ENCODE measurements around the gene HBE1.

Gene HBE1

DNA sequence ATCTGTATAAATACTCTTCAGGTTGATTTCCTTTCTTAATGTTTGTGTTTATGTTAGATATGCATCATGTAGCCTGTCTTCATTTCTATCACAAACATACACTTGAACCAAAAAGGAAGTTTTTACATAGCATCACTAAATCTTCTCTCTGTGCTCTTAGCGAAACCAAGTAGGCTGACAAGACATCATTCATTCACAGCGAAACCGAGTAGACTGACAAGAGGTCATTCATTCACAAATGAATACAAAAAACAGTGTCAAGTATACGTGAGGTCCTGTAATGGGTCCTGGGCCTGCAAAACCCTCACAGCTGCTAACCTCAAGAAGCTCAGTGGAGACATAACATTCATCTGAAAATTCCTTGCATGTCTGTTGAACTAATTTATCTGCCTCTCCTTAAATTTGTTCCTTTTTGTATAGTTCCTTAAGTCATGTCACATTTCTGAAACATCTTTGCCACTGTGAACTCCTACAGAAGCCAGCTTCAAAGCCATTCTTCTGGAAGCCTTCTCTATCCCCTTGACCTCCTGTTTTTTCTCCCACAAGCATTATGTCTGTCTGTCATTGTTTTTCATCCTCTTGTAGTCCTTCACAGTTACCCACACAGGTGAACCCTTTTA is 9.8 kb upstream of the HBE1 start:
- H3K9ac ChIP-seq: no peak overlapping the region
- no peaks in the 10 kb centered on the region for H4K20me1 ChIP-seq
- peak overlapping the region in 6 of 11 experiments; percentile 15 to 67 (median 35); a peak in 6 of 22 replicates for H3K27ac ChIP-seq
- no peak overlapping the region for H3K4me2 ChIP-seq
- H3K4me1 ChIP-seq: peaks cover 0 to 16% (median 8%) of the 10 kb centered on the region in 10 experiments; a peak in 10 of 20 replicates
- no peaks in the 10 kb centered on the region for H3K27me3 ChIP-seq
- TF ChIP-seq Cebpa-rat (IDR thresholded peaks at IDR 0.05): no peak
- no peaks in the 10 kb centered on the region for H3K9me3 ChIP-seq (replicated peaks in 1 of 11)
- H3K36me3 ChIP-seq: no peaks in the 10 kb centered on the region
- no peak overlapping the region for H3K4me3 ChIP-seq

- peaks cover 0 to 16% (median 8%) of the 10 kb centered on the region in 10 experiments; a peak in 10 of 20 replicates for H3K4me1 ChIP-seq
- no peaks in the 10 kb centered on the region for H4K20me1 ChIP-seq
Observed at GRCh38 chr11:5277807-5278382, 8.2 kb upstream of the HBE1 start.

GRCh38 chr11:5276697-5277096 is 7.0 kb upstream of the HBE1 start:
- peaks cover 0 to 16% (median 8%) of the 10 kb centered on the region in 10 experiments; a peak in 10 of 20 replicates for H3K4me1 ChIP-seq
- H3K27ac ChIP-seq: no peak overlapping the region
- no peak overlapping the region for H3K4me2 ChIP-seq

More at GRCh38 chr11:5277807-5278382, 8.2 kb upstream of the HBE1 start:
- Histone ChIP-seq H3K27me3 (no peaks in the 10 kb centered on the region), H3K4me3 (no peak overlapping the region), H3K4me2 (no peak overlapping the region), H3K36me3 (no peaks in the 10 kb centered on the region), H3K9me3 (replicated peaks in 1 of 11) (no peaks in the 10 kb centered on the region), H3K9ac (no peak overlapping the region), H3K27ac (no peak overlapping the region)
- TF ChIP-seq Cebpa-rat (IDR thresholded peaks at IDR 0.05): no peak

DNA sequence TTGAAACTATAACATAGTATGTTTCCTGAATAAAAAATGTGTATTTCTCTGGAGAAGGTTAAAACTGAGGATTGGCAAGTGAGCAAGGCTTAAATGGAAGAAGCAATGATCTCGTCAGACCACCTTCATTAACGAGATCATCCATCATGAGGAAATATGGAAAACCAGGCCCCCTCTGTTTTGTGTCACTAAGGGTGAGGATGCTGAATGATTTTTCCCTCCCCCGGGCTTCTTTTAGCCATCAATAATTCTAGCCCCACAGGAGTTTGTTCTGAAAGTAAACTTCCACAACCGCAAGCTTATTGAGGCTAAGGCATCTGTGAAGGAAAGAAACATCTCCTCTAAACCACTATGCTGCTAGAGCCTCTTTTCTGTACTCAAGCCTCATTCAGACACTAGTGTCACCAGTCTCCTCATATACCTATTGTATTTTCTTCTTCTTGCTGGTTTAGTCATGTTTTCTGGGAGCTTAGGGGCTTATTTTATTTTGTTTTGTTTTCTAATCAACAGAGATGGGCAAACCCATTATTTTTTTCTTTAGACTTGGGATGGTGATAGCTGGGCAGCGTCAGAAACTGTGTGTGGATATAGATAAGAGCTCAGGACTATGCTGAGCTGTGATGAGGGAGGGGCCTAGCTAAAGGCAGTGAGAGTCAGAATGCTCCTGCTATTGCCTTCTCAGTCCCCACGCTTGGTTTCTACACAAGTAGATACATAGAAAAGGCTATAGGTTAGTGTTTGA is 5.8 kb upstream of the HBE1 start:
- no peaks in the 10 kb centered on the region for H4K20me1 ChIP-seq
- no peak overlapping the region for H3K4me3 ChIP-seq
- peaks cover 0 to 8% (median under 1%) of the 10 kb centered on the region in 10 experiments; a peak in 10 of 20 replicates for H3K4me1 ChIP-seq
- H3K27ac ChIP-seq: no peak overlapping the region
- H3K9ac ChIP-seq: no peak overlapping the region
- H3K36me3 ChIP-seq: no peaks in the 10 kb centered on the region
- no peak overlapping the region for H3K4me2 ChIP-seq
- H3K9me3 ChIP-seq (replicated peaks in 1 of 11): no peaks in the 10 kb centered on the region
- no peak for TF ChIP-seq Cebpa-rat (IDR thresholded peaks at IDR 0.05)
- no peaks in the 10 kb centered on the region for H3K27me3 ChIP-seq

More at GRCh38 chr11:5276697-5277096, 7.0 kb upstream of the HBE1 start:
- Histone ChIP-seq H3K9ac (no peak overlapping the region), H3K27me3 (no peaks in the 10 kb centered on the region), H3K4me3 (no peak overlapping the region), H3K9me3 (replicated peaks in 1 of 11) (no peaks in the 10 kb centered on the region), H3K36me3 (no peaks in the 10 kb centered on the region), H4K20me1 (no peaks in the 10 kb centered on the region)
- TF ChIP-seq Cebpa-rat (IDR thresholded peaks at IDR 0.05): no peak

- TF ChIP-seq Cebpa-rat (IDR thresholded peaks at IDR 0.05): no peak
- H4K20me1 ChIP-seq: no peaks in the 10 kb centered on the region
- no peak overlapping the region for H3K9ac ChIP-seq
- H3K36me3 ChIP-seq: no peaks in the 10 kb centered on the region
- no peak overlapping the region for H3K4me3 ChIP-seq
- no peaks in the 10 kb centered on the region for H3K27me3 ChIP-seq
- H3K27ac ChIP-seq: no peak overlapping the region
- H3K9me3 ChIP-seq (replicated peaks in 1 of 11): no peaks in the 10 kb centered on the region
- H3K4me1 ChIP-seq: no peaks in the 10 kb centered on the region
- no peak overlapping the region for H3K4me2 ChIP-seq
Observed at GRCh38 chr11:5274395-5274794, 4.7 kb upstream of the HBE1 start.

DNA sequence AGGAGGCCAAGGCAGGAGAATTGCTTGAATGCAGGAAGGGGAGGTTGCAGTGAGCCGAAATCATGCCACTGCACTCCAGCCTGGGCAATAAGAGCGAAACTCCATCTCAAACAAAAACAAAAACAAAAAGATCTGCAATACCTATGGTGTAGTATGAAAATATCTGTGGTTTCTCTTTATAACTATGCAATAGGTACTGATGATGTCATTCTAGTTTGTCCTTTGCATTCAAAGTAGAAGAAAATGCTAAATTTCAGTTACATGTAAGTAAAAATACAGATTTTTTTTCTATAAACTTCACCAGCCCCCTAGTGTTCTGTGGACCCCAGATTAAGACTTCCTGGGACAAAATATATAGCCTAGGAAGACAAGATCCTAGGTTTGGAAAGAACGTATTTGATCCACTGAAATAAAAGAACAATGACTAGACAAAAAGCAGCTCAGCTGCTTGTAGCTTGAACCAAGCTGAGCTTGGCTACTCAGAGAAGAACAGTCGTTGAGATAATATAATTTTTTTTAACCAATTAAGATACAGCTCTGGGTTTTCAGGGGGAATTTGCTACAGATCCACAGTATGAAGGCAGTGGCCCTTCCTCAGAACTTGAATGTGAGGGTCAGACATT is 2.8 kb upstream of the HBE1 start:
- Histone ChIP-seq H3K27ac (no peak overlapping the region), H3K9ac (no peak overlapping the region), H3K27me3 (no peaks in the 10 kb centered on the region), H3K4me3 (no peak overlapping the region), H3K9me3 (replicated peaks in 1 of 11) (no peaks in the 10 kb centered on the region), H4K20me1 (no peaks in the 10 kb centered on the region), H3K4me2 (no peak overlapping the region), H3K4me1 (no peaks in the 10 kb centered on the region), H3K36me3 (no peaks in the 10 kb centered on the region)
- no peak for TF ChIP-seq Cebpa-rat (IDR thresholded peaks at IDR 0.05)

- Histone ChIP-seq H3K27me3 (no peaks in the 10 kb centered on the region), H3K4me1 (no peaks in the 10 kb centered on the region), H3K36me3 (no peaks in the 10 kb centered on the region), H3K4me2 (no peak overlapping the region), H3K27ac (no peak overlapping the region), H4K20me1 (no peaks in the 10 kb centered on the region), H3K9ac (no peak overlapping the region), H3K9me3 (replicated peaks in 1 of 11) (no peaks in the 10 kb centered on the region; a peak in 1 of 22 replicates), H3K4me3 (no peak overlapping the region)
- TF ChIP-seq Cebpa-rat (IDR thresholded peaks at IDR 0.05): no peak
Observed at GRCh38 chr11:5267033-5267563, 2.6 kb downstream of the HBE1 start.

DNA sequence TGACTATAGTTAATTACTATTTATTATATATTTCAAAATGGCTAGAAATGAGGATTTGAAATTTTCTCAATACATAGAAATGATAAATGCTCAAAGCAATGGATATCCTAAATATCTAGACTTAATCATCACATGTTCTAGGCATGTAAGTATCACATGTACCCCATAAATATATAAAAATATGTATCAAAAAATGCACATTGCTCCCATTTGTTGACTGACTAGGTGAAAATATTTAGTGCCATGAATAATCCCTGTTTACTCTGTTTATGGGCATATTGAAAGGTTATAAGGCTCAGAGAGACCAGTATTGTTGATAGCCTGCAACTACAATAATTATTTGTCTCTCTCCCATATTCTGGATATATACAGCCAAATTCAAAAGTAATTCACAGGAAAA is 3.1 kb downstream of the HBE1 start:
- H3K9me3 ChIP-seq (replicated peaks in 1 of 11): no peaks in the 10 kb centered on the region; a peak in 2 of 22 replicates
- TF ChIP-seq Cebpa-rat (IDR thresholded peaks at IDR 0.05): no peak
- no peak overlapping the region for H3K4me2 ChIP-seq
- H3K36me3 ChIP-seq: no peaks in the 10 kb centered on the region
- no peak overlapping the region for H3K9ac ChIP-seq
- no peak overlapping the region for H3K27ac ChIP-seq
- no peak overlapping the region for H3K4me3 ChIP-seq
- no peaks in the 10 kb centered on the region for H3K4me1 ChIP-seq
- H3K27me3 ChIP-seq: no peaks in the 10 kb centered on the region
- H4K20me1 ChIP-seq: no peaks in the 10 kb centered on the region

- Histone ChIP-seq H3K27ac (no peak overlapping the region), H3K4me2 (no peak overlapping the region), H4K20me1 (no peaks in the 10 kb centered on the region), H3K27me3 (no peaks in the 10 kb centered on the region), H3K4me1 (no peaks in the 10 kb centered on the region), H3K9me3 (replicated peaks in 1 of 11) (no peaks in the 10 kb centered on the region; a peak in 2 of 22 replicates), H3K4me3 (no peak overlapping the region), H3K36me3 (no peaks in the 10 kb centered on the region), H3K9ac (no peak overlapping the region)
- no peak for TF ChIP-seq Cebpa-rat (IDR thresholded peaks at IDR 0.05)
Observed at GRCh38 chr11:5265832-5266231, 3.9 kb downstream of the HBE1 start.

Data from BLaER1 treated with 17β-estradiol and CSF1 and Interleukin-3, amounts not matched to agents 10 nM and 100 nM (cell line).